HepG2 (cell line): ENCODE results near the gene THBS2. TPM values are rescaled to one million over a fixed set of nuclear protein-coding genes. Genes with fewer than 3 reads are reported as not detected.

Experiments used
- ATAC-seq: fragments of 200-7000 bp; cut with Tn5 transposase; 3 replicates; pipeline ENCODE4 v1.9.1; 2020; ENCODE audit warnings: mild to moderate bottlenecking, moderate library complexity
- BruUV-seq: library from RNA; stranded (reverse); fragments of 400-500 nt; replicated peaks from 2 replicates; lab custom pipeline; 2021; lab: Mats Ljungman, UMichigan
- CTCF ChIA-PET: fragments of 300-600 bp; formaldehyde crosslinking; extraction: SDS; loops from one replicate; lab custom pipeline; 2021; ENCODE audit warnings: low total read pairs, inconsistent platforms, low intra/inter-chr PET ratio; lab: Yijun Ruan, JAX
- POLR2A ChIA-PET: fragments of 350-600 bp; sonication (Branson Sonifier 250); formaldehyde crosslinking; loops from one replicate; lab custom pipeline; 2020; ENCODE audit warnings: antibody characterized with exemption, inconsistent platforms; lab: Yijun Ruan, JAX
- DNase-seq: peaks from one replicate; pipeline ENCODE4 v3.0.0-alpha.2; 2015; ENCODE audit warnings: low spot score
- FAIRE-seq: peaks from 3 replicates; lab custom pipeline; 2011; peaks lifted over from hg19 to GRCh38; lab: Jason Lieb, UNC
- H2AFZ ChIP-seq: one replicate; pipeline ENCODE4 v1.6.1; 2011; ENCODE audit warnings: low read length, inconsistent platforms
- H3K27ac ChIP-seq: fragments of 300-600 bp; 3 replicates; pipeline ENCODE4 v1.8.0; 2011; ENCODE audit warnings: mixed run types, mild to moderate bottlenecking, mixed read lengths, low read length, inconsistent platforms; ENCODE audit not compliant: insufficient read depth; ENCODE audit errors: extremely low read length
- H3K27me3 ChIP-seq, 2 experiments: fragments of 200-600 bp in 1 of 2; 2 replicates in 1 of 2; 3 replicates in 1 of 2; pipeline versions ENCODE4 v1.6.0 to v1.8.0; 2011; ENCODE audit warnings: low read length in 2 of 2, mild to moderate bottlenecking in 2 of 2, moderate library complexity in 2 of 2, inconsistent platforms in 1 of 2; ENCODE audit not compliant: insufficient read depth in 2 of 2, control insufficient read depth in 1 of 2
- H3K36me3 ChIP-seq, 2 experiments: fragments of 200-600 bp in 1 of 2; replicated peaks in 1 of 2; 2 replicates in 1 of 2; 3 replicates in 1 of 2; pipeline versions ENCODE4 v1.5.1 to v1.8.0; 2011; ENCODE audit warnings: low read length in 2 of 2, inconsistent platforms in 1 of 2; ENCODE audit not compliant: insufficient read depth in 2 of 2, control insufficient read depth in 1 of 2
- H3K4me1 ChIP-seq: 2 replicates; pipeline ENCODE4 v1.5.1; 2012; ENCODE audit warnings: low read length, inconsistent platforms; ENCODE audit not compliant: insufficient read depth
- H3K4me2 ChIP-seq: 2 replicates; pipeline ENCODE4 v1.6.0; 2011; ENCODE audit warnings: low read depth, low read length, inconsistent platforms
- H3K4me3 ChIP-seq, 3 experiments: fragments of 200-600 bp in 1 of 3; sonication (generic), shearing (Covaris generic) in 1 of 3; replicated peaks in 1 of 3; 2 replicates each; pipeline ENCODE4 v1.5.1; 2011 to 2016; ENCODE audit warnings: low read length in 3 of 3, inconsistent platforms in 2 of 3, low read depth in 2 of 3, mild to moderate bottlenecking in 2 of 3, control low read depth in 1 of 3, mixed read lengths in 1 of 3; ENCODE audit not compliant: insufficient read depth in 1 of 3
- H3K79me2 ChIP-seq: one replicate; pipeline ENCODE4 v1.6.1; 2011; ENCODE audit warnings: low read length, inconsistent platforms; ENCODE audit not compliant: insufficient read depth
- H3K9ac ChIP-seq: 2 replicates; pipeline ENCODE4 v1.6.0; 2011; ENCODE audit warnings: mild to moderate bottlenecking, low read depth, low read length, inconsistent platforms; ENCODE audit not compliant: insufficient read depth
- H3K9me3 ChIP-seq: 2 replicates; pipeline ENCODE4 v1.5.1; 2012; ENCODE audit warnings: mild to moderate bottlenecking, low read length
- H4K20me1 ChIP-seq: 2 replicates; pipeline ENCODE4 v1.6.0; 2011; ENCODE audit warnings: inconsistent platforms, mild to moderate bottlenecking, low read length, moderate library complexity; ENCODE audit not compliant: insufficient read depth
- CTCF ChIP-seq: sonication (generic); formaldehyde crosslinking; IDR thresholded peaks from 2 replicates; pipeline ENCODE4 v1.5.0; 2020; ENCODE audit warnings: mild to moderate bottlenecking, missing genetic modification reagents, moderate library complexity
- NR3C1 ChIP-seq: sonication (generic); formaldehyde crosslinking; IDR thresholded peaks from 2 replicates; pipeline ENCODE4 v1.4.0; 2020; ENCODE audit warnings: missing genetic modification reagents
- RAD21 ChIP-seq: fragments of 450-650 bp; formaldehyde crosslinking; IDR thresholded peaks from 2 replicates; pipeline ENCODE4 v1.5.0; 2020; ENCODE audit warnings: mild to moderate bottlenecking
- STAG1 ChIP-seq: sonication (generic); formaldehyde crosslinking; IDR thresholded peaks from 2 replicates; pipeline ENCODE4 v1.4.0; 2020; ENCODE audit warnings: missing genetic modification reagents
- ZBTB3 ChIP-seq: sonication (generic); formaldehyde crosslinking; IDR thresholded peaks from 2 replicates; pipeline ENCODE4 v1.4.0; 2020; ENCODE audit warnings: low read depth, mild to moderate bottlenecking, moderate library complexity, missing genetic modification reagents, borderline replicate concordance
- ZNF7 ChIP-seq: IDR thresholded peaks from 2 replicates; pipeline ENCODE4 v1.6.1; 2016; ENCODE audit warnings: missing biosample characterization, missing genetic modification reagents
- WGBS: methylation state at CpG from one replicate; pipeline ENCODE4 v1.1.6; 2017; ENCODE audit warnings: low lambda C conversion rate; 5-methylcytosine and 5-hydroxymethylcytosine counted together
- in situ Hi-C: cut with HindIII; loops from 2 replicates; pipeline ENCODE4 v1.10.0; 2017; ENCODE audit warnings: low pct_unique_long_range_greater_than_20kb; ENCODE audit not compliant: extremely low pct_ligation_motif_present
- intact Hi-C: fragments of 100-400 bp; cut with micrococcal nuclease; formaldehyde crosslinking; loops from one replicate; pipeline ENCODE4 v1.10.0; 2022; ENCODE audit not compliant: unreplicated experiment
- polyA plus RNA-seq, 8 experiments: library from polyadenylated mRNA; depleted of rRNA in 3 of 8; stranded (reverse) in 7 of 8; unstranded in 1 of 8; fragments of >200 nt; fragmentation: Illumina TruSeq in 4 of 8; extraction: Trizol in 4 of 8; gene quantifications; 2 replicates each; pipeline versions ENCODE4 v1.2.1 to v1.2.3, GENCODE V29; 2011 to 2016; ENCODE audit warnings: low read depth in 4 of 8, missing spikeins in 1 of 8, mixed read lengths in 1 of 8; ENCODE audit not compliant: insufficient read depth in 1 of 8
- total RNA-seq, 5 experiments: library from RNA; depleted of rRNA; stranded (reverse); fragments of >200 nt; fragmentation: Illumina TruSeq; extraction: Trizol; gene quantifications; 2 replicates each; pipeline ENCODE4 v1.2.3, GENCODE V29; 2016; ENCODE audit warnings: low read depth in 1 of 5

THBS2 gene
- total and polyA plus RNA-seq, 2 of the 13 experiments (the other 11 are each of a cell fraction or from before 2014, with no cell fraction given) = 0.12 to 0.15 TPM

GRCh38 chr6:169225887-169226286, 27.8 kb downstream of the THBS2 start:
- WGBS = 16% methylated on average over 11 of the region's 11 CpGs
- no peaks in the 10 kb centered on the region for H3K9me3 ChIP-seq

More at GRCh38 chr6:169225887-169226286, 27.8 kb downstream of the THBS2 start:
- BruUV-seq = no TSS peak
- ChIA-PET CTCF (no interaction called here), POLR2A (no interaction called here)
- DNase-seq (no peak), ATAC-seq (peak; percentile 47), FAIRE-seq (no peak)
- in situ Hi-C loops = no loop called here
- Histone ChIP-seq H3K27me3 (peaks cover 6 to 57% of the 10 kb centered on the region in 2 experiments; a peak in 4 of 5 replicates), H3K4me3 (no peak overlapping the region), H3K27ac (no peak overlapping the region), H3K79me2 (no peaks in the 10 kb centered on the region), H2AFZ (no peak overlapping the region), H3K9ac (no peak overlapping the region), H3K4me1 (peaks cover 9% of the 10 kb centered on the region; the same call in 1 of the 2 replicates), H4K20me1 (no peaks in the 10 kb centered on the region), H3K4me2 (no peak overlapping the region), H3K36me3 (no peaks in the 10 kb centered on the region)
- intact Hi-C loops = no loop called here
- TF ChIP-seq ZBTB3 (CRISPR knock-in tag) (no peak), CTCF (CRISPR knock-in tag) (peak; percentile 48), RAD21 (0 out of 2 replicates have a peak, but pooled peaks have one; percentile 29), ZNF7 (CRISPR knock-in tag) (no peak), NR3C1 (CRISPR knock-in tag) (no peak), STAG1 (CRISPR knock-in tag) (peak; percentile 14; the same call in 1 of the 2 replicates)
